OCI-LY3 (cell line): ENCODE results near the gene NFATC4.

Experiments used
- H2AFZ ChIP-seq: fragments of 200-600, 300-600 bp; shearing (Covaris generic); 2 replicates; pipeline ENCODE4 v1.6.0; 2014; ENCODE audit warnings: antibody characterized with exemption, low read depth, low read length
- H3K27ac ChIP-seq: fragments of 200-600, 300-600 bp; sonication (generic); 2 replicates; pipeline ENCODE4 v1.5.1; 2014; ENCODE audit warnings: mild to moderate bottlenecking, low read length, moderate library complexity, mixed read lengths
- H3K27me3 ChIP-seq: fragments of 200-600, 300-600 bp; sonication (generic); 2 replicates; pipeline ENCODE4 v1.6.1; 2014; ENCODE audit warnings: low read depth, low read length, mixed read lengths
- H3K36me3 ChIP-seq: fragments of 200-600, 300-600 bp; sonication (generic); replicated peaks from 2 replicates; pipeline ENCODE3; 2014; ENCODE audit warnings: low read depth, low read length, mixed read lengths
- H3K4me1 ChIP-seq: fragments of 300-600, 200-600 bp; sonication (generic); 2 replicates; pipeline ENCODE4 v1.6.1; 2014; ENCODE audit warnings: low read length, mixed read lengths
- H3K4me2 ChIP-seq: fragments of 200-600, 300-600 bp; sonication (generic); 2 replicates; pipeline ENCODE4 v1.6.1; 2014; ENCODE audit warnings: low read length, mixed read lengths
- H3K4me3 ChIP-seq: fragments of 300-600, 200-600 bp; sonication (generic); 2 replicates; pipeline ENCODE4 v1.5.1; 2014; ENCODE audit warnings: antibody characterized with exemption, mild to moderate bottlenecking, low read length, moderate library complexity
- H3K79me2 ChIP-seq: fragments of 300-600, 200-600 bp; shearing (Covaris generic); 2 replicates; pipeline ENCODE4 v1.6.1; 2014; ENCODE audit warnings: mild to moderate bottlenecking, low read length, mixed read lengths
- H3K9ac ChIP-seq: fragments of 300-600, 200-600 bp; shearing (Covaris generic); 2 replicates; pipeline ENCODE4 v1.6.0; 2014; ENCODE audit warnings: mild to moderate bottlenecking, low read length, moderate library complexity
- H3K9me3 ChIP-seq: fragments of 200-600, 300-600 bp; shearing (Covaris generic); 2 replicates; pipeline ENCODE4 v1.6.1; 2014; ENCODE audit warnings: low read length, mixed read lengths; ENCODE audit not compliant: insufficient read depth
- H4K20me1 ChIP-seq: fragments of 200-600, 300-600 bp; sonication (generic); 2 replicates; pipeline ENCODE4 v1.6.1; 2016; ENCODE audit warnings: low read length, mixed read lengths; ENCODE audit not compliant: insufficient read depth
- CTCF ChIP-seq: fragments of 200-600, 300-600 bp; sonication (generic); IDR thresholded peaks from 2 replicates; pipeline ENCODE4 v1.5.1; 2014; ENCODE audit warnings: antibody characterized with exemption, low read length, low read depth
- EZH2phosphoT487 ChIP-seq: fragments of 200-600 bp; shearing (Covaris generic); IDR thresholded peaks from 2 replicates; pipeline ENCODE4 v1.6.1; 2018; ENCODE audit warnings: antibody characterized with exemption, mixed run types, low read depth

NFATC4 gene

GRCh38 chr14:24366721-24367513 is 1.1 kb upstream of the NFATC4 start:
- H3K4me3 ChIP-seq = peak overlapping the region; percentile 95

GRCh38 chr14:24368212-24368561 is 203 bp downstream of the NFATC4 start:
- Histone ChIP-seq H3K27ac (peak overlapping the region; percentile 87), H2AFZ (no peak overlapping the region)
- no peak for TF ChIP-seq EZH2phosphoT487
- TF ChIP-seq CTCF = no peak

More at GRCh38 chr14:24366721-24367513, 1.1 kb upstream of the NFATC4 start:
- Histone ChIP-seq H3K9me3 (no peaks in the 10 kb centered on the region), H3K79me2 (no peaks in the 10 kb centered on the region), H2AFZ (peak overlapping the region; percentile 77), H3K4me2 (peak overlapping the region; percentile 74), H3K36me3 (no peaks in the 10 kb centered on the region), H3K9ac (peak overlapping the region; percentile 99), H3K27ac (peak overlapping the region; percentile 87), H3K27me3 (no peaks in the 10 kb centered on the region), H3K4me1 (peaks cover 13% of the 10 kb centered on the region), H4K20me1 (no peaks in the 10 kb centered on the region)
- TF ChIP-seq EZH2phosphoT487 (no peak), CTCF (no peak)

GRCh38 chr14:24368562-24369252 is 723 bp downstream of the NFATC4 start:
- Histone ChIP-seq H3K79me2 (no peaks in the 10 kb centered on the region), H3K27ac (peak overlapping the region; percentile 87), H3K36me3 (peaks cover 10% of the 10 kb centered on the region), H2AFZ (no peak overlapping the region), H3K4me2 (peak overlapping the region; percentile 74), H3K27me3 (no peaks in the 10 kb centered on the region), H3K4me3 (peak overlapping the region; percentile 95), H3K9me3 (no peaks in the 10 kb centered on the region), H4K20me1 (no peaks in the 10 kb centered on the region), H3K4me1 (peaks cover 13% of the 10 kb centered on the region), H3K9ac (peak overlapping the region; percentile 99)
- TF ChIP-seq CTCF = peak; percentile 20; the same call in 1 of the 2 replicates
- TF ChIP-seq EZH2phosphoT487 = no peak

More at GRCh38 chr14:24368212-24368561, 203 bp downstream of the NFATC4 start:
- H3K4me2 ChIP-seq = peak overlapping the region; percentile 74
- peak overlapping the region; percentile 99 for H3K9ac ChIP-seq
- no peaks in the 10 kb centered on the region for H3K9me3 ChIP-seq
- peaks cover 13% of the 10 kb centered on the region for H3K4me1 ChIP-seq
- no peaks in the 10 kb centered on the region for H3K79me2 ChIP-seq
- no peaks in the 10 kb centered on the region for H4K20me1 ChIP-seq
- peak overlapping the region; percentile 95 for H3K4me3 ChIP-seq
- H3K27me3 ChIP-seq = no peaks in the 10 kb centered on the region
- peaks cover 6% of the 10 kb centered on the region for H3K36me3 ChIP-seq

- no peaks in the 10 kb centered on the region for H3K27me3 ChIP-seq
- no peaks in the 10 kb centered on the region for H3K79me2 ChIP-seq
- no peak overlapping the region for H2AFZ ChIP-seq
- H3K4me2 ChIP-seq = peak overlapping the region; percentile 74
- TF ChIP-seq EZH2phosphoT487 (no peak), CTCF (no peak)
- peaks cover 10% of the 10 kb centered on the region for H3K36me3 ChIP-seq
- H3K4me1 ChIP-seq = peaks cover 13% of the 10 kb centered on the region
- no peak overlapping the region for H3K4me3 ChIP-seq
- H4K20me1 ChIP-seq = no peaks in the 10 kb centered on the region
- no peak overlapping the region for H3K27ac ChIP-seq
- H3K9ac ChIP-seq = no peak overlapping the region
- no peaks in the 10 kb centered on the region for H3K9me3 ChIP-seq
Observed at GRCh38 chr14:24369463-24369862, 1.5 kb downstream of the NFATC4 start.
